ENCODE data around the gene MAMLD1.

DNA sequence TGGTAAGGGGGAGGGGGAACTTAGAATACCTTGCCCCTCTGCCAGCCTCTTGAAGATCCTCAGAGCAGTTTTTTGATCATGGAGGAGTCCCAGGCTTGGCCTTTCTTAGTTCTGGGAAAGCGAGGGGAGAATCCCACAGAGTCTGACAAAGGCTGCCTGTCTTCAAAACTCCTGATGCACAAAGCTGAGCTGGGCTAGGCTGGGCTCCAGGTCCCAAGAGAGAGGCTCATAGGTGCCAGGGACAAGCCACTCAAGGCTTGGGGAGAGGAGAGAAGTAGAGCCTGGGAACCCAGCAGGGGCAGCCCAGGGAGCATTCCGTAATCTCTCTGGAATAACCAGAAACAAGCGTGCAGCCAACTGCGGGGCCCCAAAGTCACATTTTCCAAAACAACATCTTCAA is 168.3 kb downstream of the MAMLD1 start:
- TF ChIP-seq GATA2 (IDR thresholded peaks at IDR 0.05; ENCODE audit: low read depth, low read length) = no peak
- no peak for TF ChIP-seq GATA3 (IDR thresholded peaks at IDR 0.05; ENCODE audit: low read depth, low read length)
